Type B pancreatic cell (in vitro differentiated cells): ENCODE results near the gene WDR37. TPM values are rescaled to one million over a fixed set of nuclear protein-coding genes. Genes with fewer than 3 reads are reported as not detected.
"Not testable (repeated sequence)": the region's sequence is repeated elsewhere in the genome, so short reads cannot be mapped to it uniquely, and the experiment has no call there.

Experiments
- DNase-seq: peaks from one replicate; pipeline ENCODE4 v3.0.0; 2021; ENCODE audit warnings: mixed read lengths; ENCODE audit not compliant: unreplicated experiment; ENCODE audit errors: extremely low spot score
- H3K27ac Mint-ChIP-seq: 2 replicates; pipeline ENCODE4 v1.8.0; 2021; ENCODE audit warnings: mild to moderate bottlenecking, mixed read lengths
- H3K27me3 Mint-ChIP-seq: 2 replicates; pipeline ENCODE4 v1.8.0; 2021; ENCODE audit warnings: mixed read lengths
- H3K36me3 Mint-ChIP-seq: 2 replicates; pipeline ENCODE4 v1.8.0; 2021; ENCODE audit warnings: mixed read lengths
- H3K4me1 Mint-ChIP-seq: one replicate; pipeline ENCODE4 v1.8.0; 2021; ENCODE audit warnings: mixed read lengths; ENCODE audit not compliant: unreplicated experiment
- H3K4me3 Mint-ChIP-seq: 2 replicates; pipeline ENCODE4 v1.8.0; 2021; ENCODE audit warnings: mild to moderate bottlenecking, mixed read lengths
- H3K9me3 Mint-ChIP-seq: 2 replicates; pipeline ENCODE4 v1.8.0; 2021; ENCODE audit warnings: mixed read lengths
- long read RNA-seq: library from polyadenylated mRNA; unstranded; transcript quantifications from one replicate; pipeline ENCODE4 v2.0.0, GENCODE V29; 2020
- total RNA-seq: library from RNA; stranded (reverse); gene quantifications from 2 replicates; pipeline ENCODE4 v1.2.1, GENCODE V29; 2021; ENCODE audit warnings: low replicate concordance
- TF ChIP-seq, protein P1 (sequence below): fragments of 200-600 bp; sonication (generic); conservative IDR thresholded peaks from 2 replicates; pipeline ENCODE4 v1.5.0; 2021; ENCODE audit warnings: antibody characterized with exemption, mild to moderate bottlenecking

The WDR37 gene, protein sequence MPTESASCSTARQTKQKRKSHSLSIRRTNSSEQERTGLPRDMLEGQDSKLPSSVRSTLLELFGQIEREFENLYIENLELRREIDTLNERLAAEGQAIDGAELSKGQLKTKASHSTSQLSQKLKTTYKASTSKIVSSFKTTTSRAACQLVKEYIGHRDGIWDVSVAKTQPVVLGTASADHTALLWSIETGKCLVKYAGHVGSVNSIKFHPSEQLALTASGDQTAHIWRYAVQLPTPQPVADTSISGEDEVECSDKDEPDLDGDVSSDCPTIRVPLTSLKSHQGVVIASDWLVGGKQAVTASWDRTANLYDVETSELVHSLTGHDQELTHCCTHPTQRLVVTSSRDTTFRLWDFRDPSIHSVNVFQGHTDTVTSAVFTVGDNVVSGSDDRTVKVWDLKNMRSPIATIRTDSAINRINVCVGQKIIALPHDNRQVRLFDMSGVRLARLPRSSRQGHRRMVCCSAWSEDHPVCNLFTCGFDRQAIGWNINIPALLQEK
- 16.2 and 17.6 TPM in 2 replicates for total RNA-seq
- long read RNA-seq, full-length matches to known transcripts: 1 of 15 reads
- long read RNA-seq, partial matches to known transcripts: 1 of 15 reads
- long read RNA-seq, other reads (novel, unspliced or antisense): 13 of 15 reads

DNA sequence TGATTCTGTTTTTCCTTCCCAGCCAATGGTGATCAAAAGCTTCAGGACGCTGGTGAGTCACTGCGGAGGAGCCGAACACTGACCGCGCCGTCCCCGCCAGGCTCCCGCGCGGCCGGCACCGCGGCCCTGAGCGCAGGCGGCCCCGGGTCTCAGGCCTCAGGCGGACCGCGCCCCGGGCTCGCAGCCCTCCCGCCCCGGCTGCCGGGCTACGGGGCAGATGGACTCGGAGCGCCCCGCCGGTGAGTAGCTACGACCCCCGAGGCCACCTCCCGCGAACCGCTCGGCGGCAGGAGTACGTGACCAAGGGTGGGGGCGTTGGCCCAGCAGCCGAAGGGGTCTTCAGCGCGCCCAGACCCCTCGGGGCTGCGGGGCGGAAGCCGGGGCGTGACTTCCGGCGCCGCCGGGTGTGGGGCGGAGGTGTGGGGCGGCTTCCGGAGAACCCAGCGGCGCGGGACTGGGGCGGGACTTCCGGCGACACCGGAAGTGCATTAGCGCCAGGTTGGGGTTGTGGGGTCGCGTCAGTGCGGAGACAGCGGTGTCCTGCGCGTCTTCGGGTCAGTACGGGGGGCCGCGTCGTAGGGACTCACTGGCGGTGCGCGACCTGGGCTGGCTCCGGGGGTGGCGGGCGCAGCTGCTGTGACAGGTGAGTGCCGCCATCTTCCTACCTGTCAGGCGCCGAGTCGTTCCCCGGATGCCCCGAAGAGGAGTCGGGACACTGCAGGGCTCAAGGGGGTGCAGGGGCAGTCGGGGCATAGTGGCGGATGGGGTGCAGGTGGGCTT, at the start of gene WDR37:
Gene WDR37 (plus strand): TSS at position 60 of the 780 bp plus-strand sequence. CDS start 15,771 bp downstream, outside the sequence.
- TF ChIP-seq, protein P1, sequence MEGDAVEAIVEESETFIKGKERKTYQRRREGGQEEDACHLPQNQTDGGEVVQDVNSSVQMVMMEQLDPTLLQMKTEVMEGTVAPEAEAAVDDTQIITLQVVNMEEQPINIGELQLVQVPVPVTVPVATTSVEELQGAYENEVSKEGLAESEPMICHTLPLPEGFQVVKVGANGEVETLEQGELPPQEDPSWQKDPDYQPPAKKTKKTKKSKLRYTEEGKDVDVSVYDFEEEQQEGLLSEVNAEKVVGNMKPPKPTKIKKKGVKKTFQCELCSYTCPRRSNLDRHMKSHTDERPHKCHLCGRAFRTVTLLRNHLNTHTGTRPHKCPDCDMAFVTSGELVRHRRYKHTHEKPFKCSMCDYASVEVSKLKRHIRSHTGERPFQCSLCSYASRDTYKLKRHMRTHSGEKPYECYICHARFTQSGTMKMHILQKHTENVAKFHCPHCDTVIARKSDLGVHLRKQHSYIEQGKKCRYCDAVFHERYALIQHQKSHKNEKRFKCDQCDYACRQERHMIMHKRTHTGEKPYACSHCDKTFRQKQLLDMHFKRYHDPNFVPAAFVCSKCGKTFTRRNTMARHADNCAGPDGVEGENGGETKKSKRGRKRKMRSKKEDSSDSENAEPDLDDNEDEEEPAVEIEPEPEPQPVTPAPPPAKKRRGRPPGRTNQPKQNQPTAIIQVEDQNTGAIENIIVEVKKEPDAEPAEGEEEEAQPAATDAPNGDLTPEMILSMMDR: no peak
- Mint-ChIP-seq H3K36me3 (peaks cover 16% of the 10 kb centered on the region), H3K4me3 (peak within 1 kb of the TSS; percentile 96), H3K9me3 (no peaks in the 10 kb centered on the region), H3K27ac (peak within 1 kb of the TSS; percentile 98), H3K4me1 (peaks cover 56% of the 10 kb centered on the region), H3K27me3 (no peaks in the 10 kb centered on the region)
- peak; percentile 90 for DNase-seq

DNA sequence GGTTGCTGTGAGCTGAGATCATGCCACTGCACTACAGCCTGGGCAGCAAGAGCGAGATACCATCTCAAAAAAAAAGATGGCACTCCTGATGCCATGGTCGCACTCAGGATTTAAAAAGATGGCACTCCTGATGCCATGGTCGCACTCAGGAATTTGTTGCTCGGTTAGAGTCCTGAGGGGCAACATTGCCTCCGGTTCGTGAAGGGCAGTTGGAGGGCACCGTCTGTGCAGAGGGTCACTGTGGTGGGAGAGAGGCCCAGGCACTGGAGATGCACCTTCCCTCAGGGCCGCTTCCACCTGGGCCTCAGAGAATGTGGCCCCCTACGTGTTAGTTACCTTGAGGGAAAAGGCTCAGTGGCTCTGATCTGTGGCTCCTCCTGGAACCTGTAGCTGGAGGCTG, 49.6 kb upstream of the WDR37 start:
- H3K4me1 Mint-ChIP-seq: no peaks in the 10 kb centered on the region
- TF ChIP-seq, protein P1: no peak
- peaks cover 46% of the 10 kb centered on the region for H3K36me3 Mint-ChIP-seq
- no peaks in the 10 kb centered on the region for H3K27me3 Mint-ChIP-seq
- H3K9me3 Mint-ChIP-seq: peaks cover 6% of the 10 kb centered on the region
- H3K4me3 Mint-ChIP-seq: no peak overlapping the region
- DNase-seq: no peak
- no peak overlapping the region for H3K27ac Mint-ChIP-seq

DNA sequence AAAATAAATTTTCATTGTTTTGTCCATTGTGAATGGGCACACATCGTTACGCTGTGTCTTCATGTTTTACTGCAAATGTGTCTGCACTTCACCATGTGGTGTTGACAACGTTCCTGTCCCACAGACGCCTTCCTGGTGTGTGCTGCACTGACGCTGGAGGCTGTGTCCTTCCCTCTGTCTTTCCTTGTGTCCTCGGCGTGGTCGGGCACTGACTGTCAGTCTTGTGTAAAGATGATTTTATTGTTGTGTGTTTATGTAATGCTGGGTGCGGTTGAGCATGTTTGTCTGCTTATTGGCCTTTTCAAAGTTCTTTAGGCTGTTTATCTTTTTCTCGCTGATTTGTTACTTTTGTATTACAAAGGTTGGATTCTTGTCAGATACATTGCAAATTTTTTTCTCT, 48.6 kb upstream of the WDR37 start:
- peaks cover 46% of the 10 kb centered on the region for H3K36me3 Mint-ChIP-seq
- H3K9me3 Mint-ChIP-seq: no peaks in the 10 kb centered on the region
- TF ChIP-seq, protein P1: no peak
- H3K4me1 Mint-ChIP-seq: no peaks in the 10 kb centered on the region
- H3K27me3 Mint-ChIP-seq: no peaks in the 10 kb centered on the region
- no peak for DNase-seq
- no peak overlapping the region for H3K4me3 Mint-ChIP-seq
- no peak overlapping the region for H3K27ac Mint-ChIP-seq

DNA sequence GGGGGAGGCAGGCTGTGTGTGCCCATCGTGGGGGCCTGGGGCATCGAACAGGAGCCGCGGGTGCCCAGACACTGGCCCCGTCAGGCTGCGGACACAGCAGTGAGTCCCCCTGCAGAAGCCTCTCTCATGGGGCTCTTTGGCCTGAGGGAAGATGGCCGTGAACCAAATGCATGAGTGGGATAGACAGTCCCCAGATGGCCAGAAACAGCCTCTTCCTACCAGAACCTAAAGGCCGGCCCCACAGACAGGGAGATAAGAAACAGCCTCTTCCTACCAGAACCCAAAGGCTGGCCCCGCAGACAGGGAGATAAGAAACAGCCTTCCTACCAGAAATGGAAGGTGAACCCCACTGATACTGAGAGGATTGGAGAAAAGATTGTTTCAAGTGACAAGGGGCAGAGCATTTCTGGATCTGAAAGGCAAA, 47.1 kb upstream of the WDR37 start:
- H3K27ac Mint-ChIP-seq: no peak overlapping the region
- no peaks in the 10 kb centered on the region for H3K4me1 Mint-ChIP-seq
- DNase-seq: no peak
- H3K9me3 Mint-ChIP-seq: no peaks in the 10 kb centered on the region
- H3K27me3 Mint-ChIP-seq: no peaks in the 10 kb centered on the region
- TF ChIP-seq, protein P1: no peak
- H3K4me3 Mint-ChIP-seq: no peak overlapping the region
- peaks cover 38% of the 10 kb centered on the region for H3K36me3 Mint-ChIP-seq

DNA sequence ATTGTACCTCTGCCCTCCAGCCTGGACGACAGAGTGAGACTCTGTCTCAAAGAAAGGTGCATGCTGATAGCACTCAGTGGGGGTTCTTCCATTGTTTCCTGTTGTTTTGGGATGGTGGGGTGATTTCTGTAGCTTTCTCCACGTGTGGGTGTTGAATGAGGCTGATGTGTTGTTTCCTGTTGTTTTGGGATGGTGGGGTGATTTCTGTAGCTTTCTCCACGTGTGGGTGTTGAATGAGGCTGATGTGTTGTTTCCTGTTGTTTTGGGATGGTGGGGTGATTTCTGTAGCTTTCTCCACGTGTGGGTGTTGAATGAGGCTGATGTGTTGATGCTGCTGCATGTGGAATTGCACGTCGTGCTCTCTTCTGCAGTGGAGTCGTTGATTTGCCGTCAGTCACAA, 46.2 kb upstream of the WDR37 start:
- not testable (repeated sequence) for H3K9me3 Mint-ChIP-seq, H3K4me1 Mint-ChIP-seq, H3K27me3 Mint-ChIP-seq, H3K4me3 Mint-ChIP-seq, H3K27ac Mint-ChIP-seq, DNase-seq
- H3K36me3 Mint-ChIP-seq: peaks cover 40% of the 10 kb centered on the region
